K562 (cell line): ENCODE data around the gene RBBP4. TPM values are rescaled to one million over a fixed set of nuclear protein-coding genes. Genes with fewer than 3 reads are reported as not detected.
A peak's percentile ranks its signal among the peaks of the same experiment; 100 is the strongest.

Experiments used
- CBFB ChIP-seq: sonication (generic); formaldehyde crosslinking; IDR thresholded peaks from 2 replicates; pipeline ENCODE4 v1.4.0; 2020; ENCODE audit warnings: mild to moderate bottlenecking, missing genetic modification reagents
- DIDO1 ChIP-seq: fragments of 450-650 bp; IDR thresholded peaks from 2 replicates; pipeline ENCODE4 v1.6.1; 2016; ENCODE audit warnings: low read depth, missing biosample characterization, missing genetic modification characterization
- ETV1 ChIP-seq: fragments of 450-650 bp; conservative IDR thresholded peaks from 2 replicates; pipeline ENCODE4 v1.6.1; 2016; ENCODE audit warnings: missing genetic modification characterization, control low read depth, low read depth, missing compliant biosample characterization
- MYNN ChIP-seq, 2 experiments: sonication (generic); formaldehyde crosslinking in 1 of 2; IDR thresholded peaks; 2 replicates each; pipeline versions ENCODE4 v1.5.0 to v1.6.1; 2016 to 2020; ENCODE audit warnings: antibody characterized with exemption in 1 of 2, missing genetic modification reagents in 1 of 2
- NR2C1 ChIP-seq, 2 experiments: fragments of 450-650 bp; IDR thresholded peaks; 2 replicates each; pipeline ENCODE4 v1.6.1; 2017; ENCODE audit warnings: mild to moderate bottlenecking in 2 of 2, antibody characterized with exemption in 1 of 2, inconsistent platforms in 1 of 2, missing compliant biosample characterization in 1 of 2, missing genetic modification characterization in 1 of 2
- POLR3G ChIP-seq: IDR thresholded peaks from 2 replicates; pipeline ENCODE4 v1.6.1; 2011; ENCODE audit not compliant: insufficient read length, insufficient replicate concordance; ENCODE audit errors: extremely low read depth
- POU5F1 ChIP-seq: fragments of 150-350 bp; IDR thresholded peaks from 2 replicates; pipeline ENCODE4 v1.6.1; 2014; ENCODE audit warnings: borderline replicate concordance, low read length, low read depth, mild to moderate bottlenecking; ENCODE audit not compliant: partially characterized antibody
- PRPF4 ChIP-seq: fragments of 200-400 bp; formaldehyde crosslinking; IDR thresholded peaks from one replicate; pipeline ENCODE4 v1.6.1; 2017; ENCODE audit warnings: low read length, low read depth, mild to moderate bottlenecking; ENCODE audit not compliant: insufficient read depth, poor library complexity, severe bottlenecking
- SMARCA5 ChIP-seq: fragments of 450-650 bp; IDR thresholded peaks from 2 replicates; pipeline ENCODE4 v1.6.1; 2016
- TAF7 ChIP-seq: fragments of 450-650 bp; IDR thresholded peaks from 2 replicates; pipeline ENCODE4 v1.6.1; 2016; ENCODE audit warnings: missing genetic modification characterization, missing compliant biosample characterization
- U2AF2 ChIP-seq: fragments of 200-400 bp; formaldehyde crosslinking; optimal IDR thresholded peaks from 2 replicates; pipeline ENCODE3; 2017; ENCODE audit warnings: low read depth, mild to moderate bottlenecking, low read length
- ZFP36 ChIP-seq: fragments of 150-350 bp; IDR thresholded peaks from 2 replicates; pipeline ENCODE4 v1.6.1; 2018; ENCODE audit warnings: low read length, low read depth; ENCODE audit not compliant: partially characterized antibody
- ZNF3 ChIP-seq: fragments of 250-450 bp; sonication (Bioruptor Pico); IDR thresholded peaks from 2 replicates; pipeline ENCODE4 v1.5.0; 2021; ENCODE audit warnings: mild to moderate bottlenecking, moderate library complexity
- ZNF311 ChIP-seq: fragments of 250-450 bp; sonication (Bioruptor Pico); IDR thresholded peaks from 2 replicates; pipeline ENCODE4 v1.4.0; 2020; ENCODE audit warnings: mild to moderate bottlenecking, moderate library complexity
- ZNF644 ChIP-seq: fragments of 200-800 bp; sonication (Bioruptor generic); IDR thresholded peaks from 2 replicates; pipeline ENCODE4 v1.6.1; 2016; ENCODE audit warnings: low read depth, missing genetic modification characterization, missing compliant biosample characterization
- polyA plus RNA-seq, 8 experiments: library from polyadenylated mRNA; depleted of rRNA in 4 of 8; stranded (reverse) in 5 of 8; unstranded in 3 of 8; fragments of >200 nt; fragmentation: Nextera tagmentation in 2 of 8; fragmentation: Illumina TruSeq in 1 of 8; extraction: Ambion mirVana in 2 of 8; extraction: Trizol in 1 of 8; gene quantifications; 2 replicates each; pipeline versions ENCODE4 v1.2.1 to v1.2.3, GENCODE V29; 2011 to 2014; ENCODE audit warnings: inconsistent platforms in 1 of 8, missing spikeins in 1 of 8
- total RNA-seq, 7 experiments: library from RNA; depleted of rRNA in 6 of 7; stranded (reverse); fragments of >200 nt in 6 of 7; fragmentation: Illumina TruSeq in 2 of 7; extraction: Trizol in 2 of 7; gene quantifications; 2 replicates each; pipeline versions ENCODE4 v1.2.1 to v1.2.3, GENCODE V29; 2011 to 2021; ENCODE audit warnings: low replicate concordance in 1 of 7
- TF ChIP-seq, protein P1 (sequence below): fragments of 450-650 bp; formaldehyde crosslinking; IDR thresholded peaks from 2 replicates; pipeline ENCODE4 v1.4.0; 2020; ENCODE audit warnings: mild to moderate bottlenecking, moderate library complexity
- TF ChIP-seq, protein P2 (sequence below): fragments of 450-650 bp; IDR thresholded peaks from 2 replicates; pipeline ENCODE4 v1.6.1; 2016; ENCODE audit warnings: borderline replicate concordance
- TF ChIP-seq, protein P3 (sequence below): fragments of 450-650 bp; IDR thresholded peaks from 2 replicates; pipeline ENCODE4 v1.6.1; 2017; ENCODE audit warnings: antibody characterized with exemption, mild to moderate bottlenecking
- TF ChIP-seq, protein P4 (sequence below): IDR thresholded peaks from 2 replicates; pipeline ENCODE4 v1.6.1; 2011; ENCODE audit not compliant: insufficient read length; ENCODE audit errors: extremely low read depth

The RBBP4 gene
- total and polyA plus RNA-seq, 9 of the 15 experiments (the other 6 are each of a cell fraction or from before 2014, with no cell fraction given): 185 to 409 (median 259) TPM

DNA sequence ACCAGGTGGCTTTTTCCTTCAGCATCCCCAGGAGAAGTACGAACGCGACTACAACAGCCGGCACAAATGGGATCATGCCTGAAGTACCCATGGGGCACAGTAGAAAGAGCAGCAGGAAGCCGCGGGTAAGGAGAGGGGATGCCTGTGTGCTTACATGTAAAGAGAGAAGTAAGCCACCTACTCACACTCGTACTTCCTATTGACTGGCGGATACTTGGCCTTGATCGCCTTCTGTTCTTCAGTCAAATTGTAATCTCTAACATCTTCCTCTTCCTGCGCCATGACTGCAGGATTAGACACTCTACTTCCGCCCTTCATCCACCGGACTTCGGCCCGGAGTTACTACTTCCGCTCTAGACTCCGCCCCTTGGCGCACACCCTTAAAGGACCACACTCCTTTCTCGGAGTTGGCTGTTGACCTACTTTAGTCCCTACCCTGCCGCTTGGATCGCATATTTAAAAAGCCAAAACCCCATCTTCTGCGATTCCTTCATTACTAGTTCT, 708 bp upstream of the RBBP4 start, which contains the start of gene ZBTB8OS (continued):
- TF ChIP-seq, protein P1, sequence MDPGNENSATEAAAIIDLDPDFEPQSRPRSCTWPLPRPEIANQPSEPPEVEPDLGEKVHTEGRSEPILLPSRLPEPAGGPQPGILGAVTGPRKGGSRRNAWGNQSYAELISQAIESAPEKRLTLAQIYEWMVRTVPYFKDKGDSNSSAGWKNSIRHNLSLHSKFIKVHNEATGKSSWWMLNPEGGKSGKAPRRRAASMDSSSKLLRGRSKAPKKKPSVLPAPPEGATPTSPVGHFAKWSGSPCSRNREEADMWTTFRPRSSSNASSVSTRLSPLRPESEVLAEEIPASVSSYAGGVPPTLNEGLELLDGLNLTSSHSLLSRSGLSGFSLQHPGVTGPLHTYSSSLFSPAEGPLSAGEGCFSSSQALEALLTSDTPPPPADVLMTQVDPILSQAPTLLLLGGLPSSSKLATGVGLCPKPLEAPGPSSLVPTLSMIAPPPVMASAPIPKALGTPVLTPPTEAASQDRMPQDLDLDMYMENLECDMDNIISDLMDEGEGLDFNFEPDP (CRISPR knock-in tag): no peak
- TF ChIP-seq, protein P2, sequence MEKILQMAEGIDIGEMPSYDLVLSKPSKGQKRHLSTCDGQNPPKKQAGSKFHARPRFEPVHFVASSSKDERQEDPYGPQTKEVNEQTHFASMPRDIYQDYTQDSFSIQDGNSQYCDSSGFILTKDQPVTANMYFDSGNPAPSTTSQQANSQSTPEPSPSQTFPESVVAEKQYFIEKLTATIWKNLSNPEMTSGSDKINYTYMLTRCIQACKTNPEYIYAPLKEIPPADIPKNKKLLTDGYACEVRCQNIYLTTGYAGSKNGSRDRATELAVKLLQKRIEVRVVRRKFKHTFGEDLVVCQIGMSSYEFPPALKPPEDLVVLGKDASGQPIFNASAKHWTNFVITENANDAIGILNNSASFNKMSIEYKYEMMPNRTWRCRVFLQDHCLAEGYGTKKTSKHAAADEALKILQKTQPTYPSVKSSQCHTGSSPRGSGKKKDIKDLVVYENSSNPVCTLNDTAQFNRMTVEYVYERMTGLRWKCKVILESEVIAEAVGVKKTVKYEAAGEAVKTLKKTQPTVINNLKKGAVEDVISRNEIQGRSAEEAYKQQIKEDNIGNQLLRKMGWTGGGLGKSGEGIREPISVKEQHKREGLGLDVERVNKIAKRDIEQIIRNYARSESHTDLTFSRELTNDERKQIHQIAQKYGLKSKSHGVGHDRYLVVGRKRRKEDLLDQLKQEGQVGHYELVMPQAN: peak; percentile 80; the same call in 1 of the 2 replicates
- TF ChIP-seq DIDO1 (tag): no peak
- no peak for TF ChIP-seq ZNF311 (CRISPR knock-in tag)
- TF ChIP-seq PRPF4: no peak
- peak; percentile 78 for TF ChIP-seq ETV1 (tag)
- TF ChIP-seq NR2C1 (IDR thresholded peaks at IDR 0.05): peak; percentile 84
- no peak for TF ChIP-seq NR2C1 (tag; IDR thresholded peaks at IDR 0.05)
- TF ChIP-seq, protein P3, sequence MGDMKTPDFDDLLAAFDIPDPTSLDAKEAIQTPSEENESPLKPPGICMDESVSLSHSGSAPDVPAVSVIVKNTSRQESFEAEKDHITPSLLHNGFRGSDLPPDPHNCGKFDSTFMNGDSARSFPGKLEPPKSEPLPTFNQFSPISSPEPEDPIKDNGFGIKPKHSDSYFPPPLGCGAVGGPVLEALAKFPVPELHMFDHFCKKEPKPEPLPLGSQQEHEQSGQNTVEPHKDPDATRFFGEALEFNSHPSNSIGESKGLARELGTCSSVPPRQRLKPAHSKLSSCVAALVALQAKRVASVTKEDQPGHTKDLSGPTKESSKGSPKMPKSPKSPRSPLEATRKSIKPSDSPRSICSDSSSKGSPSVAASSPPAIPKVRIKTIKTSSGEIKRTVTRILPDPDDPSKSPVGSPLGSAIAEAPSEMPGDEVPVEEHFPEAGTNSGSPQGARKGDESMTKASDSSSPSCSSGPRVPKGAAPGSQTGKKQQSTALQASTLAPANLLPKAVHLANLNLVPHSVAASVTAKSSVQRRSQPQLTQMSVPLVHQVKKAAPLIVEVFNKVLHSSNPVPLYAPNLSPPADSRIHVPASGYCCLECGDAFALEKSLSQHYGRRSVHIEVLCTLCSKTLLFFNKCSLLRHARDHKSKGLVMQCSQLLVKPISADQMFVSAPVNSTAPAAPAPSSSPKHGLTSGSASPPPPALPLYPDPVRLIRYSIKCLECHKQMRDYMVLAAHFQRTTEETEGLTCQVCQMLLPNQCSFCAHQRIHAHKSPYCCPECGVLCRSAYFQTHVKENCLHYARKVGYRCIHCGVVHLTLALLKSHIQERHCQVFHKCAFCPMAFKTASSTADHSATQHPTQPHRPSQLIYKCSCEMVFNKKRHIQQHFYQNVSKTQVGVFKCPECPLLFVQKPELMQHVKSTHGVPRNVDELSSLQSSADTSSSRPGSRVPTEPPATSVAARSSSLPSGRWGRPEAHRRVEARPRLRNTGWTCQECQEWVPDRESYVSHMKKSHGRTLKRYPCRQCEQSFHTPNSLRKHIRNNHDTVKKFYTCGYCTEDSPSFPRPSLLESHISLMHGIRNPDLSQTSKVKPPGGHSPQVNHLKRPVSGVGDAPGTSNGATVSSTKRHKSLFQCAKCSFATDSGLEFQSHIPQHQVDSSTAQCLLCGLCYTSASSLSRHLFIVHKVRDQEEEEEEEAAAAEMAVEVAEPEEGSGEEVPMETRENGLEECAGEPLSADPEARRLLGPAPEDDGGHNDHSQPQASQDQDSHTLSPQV: no peak
- TF ChIP-seq SMARCA5: no peak
- no peak for TF ChIP-seq CBFB (CRISPR knock-in tag)
- TF ChIP-seq MYNN (IDR thresholded peaks at IDR 0.05): no peak
- TF ChIP-seq MYNN (CRISPR knock-in tag; IDR thresholded peaks at IDR 0.05): no peak
- TF ChIP-seq, protein P4, sequence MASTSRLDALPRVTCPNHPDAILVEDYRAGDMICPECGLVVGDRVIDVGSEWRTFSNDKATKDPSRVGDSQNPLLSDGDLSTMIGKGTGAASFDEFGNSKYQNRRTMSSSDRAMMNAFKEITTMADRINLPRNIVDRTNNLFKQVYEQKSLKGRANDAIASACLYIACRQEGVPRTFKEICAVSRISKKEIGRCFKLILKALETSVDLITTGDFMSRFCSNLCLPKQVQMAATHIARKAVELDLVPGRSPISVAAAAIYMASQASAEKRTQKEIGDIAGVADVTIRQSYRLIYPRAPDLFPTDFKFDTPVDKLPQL: no peak
- TF ChIP-seq TAF7 (tag): no peak
- TF ChIP-seq ZNF644 (tag): no peak
- TF ChIP-seq ZFP36: peak; percentile 59
- 0 out of 2 replicates have a peak, but pooled peaks have one; percentile 16 for TF ChIP-seq ZNF3 (CRISPR knock-in tag)
- no peak for TF ChIP-seq U2AF2
- peak; percentile 44 for TF ChIP-seq POU5F1
- TF ChIP-seq POLR3G: no peak
